ENCODE results near the gene CDIP1. TPM values are rescaled to one million over a fixed set of nuclear protein-coding genes. Genes with fewer than 3 reads are reported as not detected.

Gene CDIP1
- total and polyA plus RNA-seq, 2 of the 8 experiments (the other 6 are each of a cell fraction or from before 2014, with no cell fraction given): 56.6 to 76.3 TPM

- FAIRE-seq: no peak
- Histone ChIP-seq H2BK20ac (ENCODE audit: low read length) (no peak overlapping the region), H3K9me3 (ENCODE audit: insufficient read depth in 2 of 2, low read depth in 1 of 2, low read length in 1 of 2) (no peaks in the 10 kb centered on the region), H2AK5ac (ENCODE audit: low read depth, low read length) (no peak overlapping the region), H4K91ac (replicated peaks; ENCODE audit: insufficient read length, low read length) (no peak overlapping the region), H2BK120ac (replicated peaks; ENCODE audit: low read depth, low read length) (no peak overlapping the region), H2AFZ (ENCODE audit: low read length) (no peak overlapping the region), H3K4me3 (ENCODE audit: extremely low read depth in 1 of 4, insufficient read depth in 2 of 4, low read depth in 3 of 4, low read length in 4 of 4) (no peak overlapping the region), H3K79me1 (ENCODE audit: low read depth, low read length) (no peaks in the 10 kb centered on the region), H3K14ac (ENCODE audit: insufficient read length) (no peak overlapping the region), H3K9ac (replicated peaks in 1 of 4; ENCODE audit: extremely low read depth in 1 of 4, low read depth in 3 of 4, low read length in 3 of 4) (no peak overlapping the region), H2BK5ac (ENCODE audit: low read depth, low read length) (no peak overlapping the region), H4K20me1 (replicated peaks in 1 of 2; ENCODE audit: control insufficient read depth in 1 of 2, insufficient read depth in 2 of 2, low read length in 2 of 2) (peaks cover 0 to 2% of the 10 kb centered on the region in 2 experiments), H3K79me2 (ENCODE audit: control insufficient read depth in 1 of 2, insufficient read depth in 2 of 2, low read length in 2 of 2) (no peaks in the 10 kb centered on the region), H3K36me3 (ENCODE audit: control insufficient read depth in 2 of 4, insufficient read depth in 4 of 4, low read length in 3 of 4) (no peaks in the 10 kb centered on the region), H3K56ac (replicated peaks; ENCODE audit: insufficient read length, low read depth, low read length) (no peak overlapping the region), H3K23ac (ENCODE audit: insufficient read length) (no peak overlapping the region), H2BK15ac (ENCODE audit: low read length) (no peak overlapping the region), H3K4ac (replicated peaks; ENCODE audit: insufficient read length, low read depth, low read length) (no peak overlapping the region), H3K27ac (ENCODE audit: low read depth, low read length) (no peak overlapping the region), H3K4me2 (ENCODE audit: insufficient read depth in 1 of 2, low read depth in 2 of 2, low read length in 2 of 2) (no peak overlapping the region), H3K27me3 (replicated peaks in 1 of 4; ENCODE audit: control insufficient read depth in 3 of 4, extremely low read depth in 1 of 4, insufficient read depth in 3 of 4, low read length in 3 of 4) (no peaks in the 10 kb centered on the region), H2BK12ac (ENCODE audit: low read depth, low read length) (no peak overlapping the region), H4K5ac (ENCODE audit: insufficient read length, low read depth, low read length) (no peak overlapping the region), H3K23me2 (ENCODE audit: low read depth, low read length) (no peaks in the 10 kb centered on the region), H4K8ac (ENCODE audit: extremely low read depth, insufficient read depth, low read length) (no peak overlapping the region), H3K4me1 (replicated peaks in 1 of 4; ENCODE audit: control insufficient read depth in 3 of 4, insufficient read depth in 4 of 4, low read length in 3 of 4) (no peaks in the 10 kb centered on the region; a peak in 1 of 7 replicates), H3K18ac (ENCODE audit: extremely low read depth, low read length) (no peak overlapping the region)
- POLR2A ChIA-PET (ENCODE audit: partially characterized antibody): interaction anchor here (0.9 kb wide), 1 partner anchor 62 kb away, joined by 5 read pairs; no protein-coding TSS in a partner anchor
- CTCF ChIA-PET (ENCODE audit: partially characterized antibody): interaction anchor here (0.9 to 2.1 kb wide), 3 partner anchors 11 to 56 kb away, joined by 4 to 6 read pairs (median 5); partner anchors contain the start of gene MGRN1
- no peak for TF ChIP-seq KDM5A (IDR thresholded peaks at IDR 0.05; ENCODE audit: low read length)
- TF ChIP-seq KDM4A (IDR thresholded peaks at IDR 0.05; ENCODE audit: low read depth, low read length, severe bottlenecking): no peak
- no peak for TF ChIP-seq ATF2 (IDR thresholded peaks at IDR 0.05; ENCODE audit: low read length)
- no peak for TF ChIP-seq SP1 (IDR thresholded peaks at IDR 0.05; ENCODE audit: low read depth, low read length)
- no peak for DNase-seq (ENCODE audit: low read depth in 1 of 2, low spot score in 2 of 2)
- 80% methylated on average over 6 of the region's 6 CpGs; no CpG with 5 or more reads in 1 of the 2 experiments for WGBS, 2 experiments (ENCODE audit: extremely low coverage in 1 of 2, insufficient coverage in 1 of 2, insufficient read length in 1 of 2, insufficient replicate concordance in 2 of 2, low coverage in 1 of 2, low lambda C conversion rate in 2 of 2, missing lambda C conversion rate in 1 of 2)
Measured at GRCh38 chr16:4580250-4580649, 41.7 kb upstream of the CDIP1 start.

Data from H1 (cell line).